ENCODE results near the gene NPIPB5.
"Not testable (repeated sequence)": the region's sequence is repeated elsewhere in the genome, so short reads cannot be mapped to it uniquely, and the experiment has no call there.

NPIPB5 gene

DNA sequence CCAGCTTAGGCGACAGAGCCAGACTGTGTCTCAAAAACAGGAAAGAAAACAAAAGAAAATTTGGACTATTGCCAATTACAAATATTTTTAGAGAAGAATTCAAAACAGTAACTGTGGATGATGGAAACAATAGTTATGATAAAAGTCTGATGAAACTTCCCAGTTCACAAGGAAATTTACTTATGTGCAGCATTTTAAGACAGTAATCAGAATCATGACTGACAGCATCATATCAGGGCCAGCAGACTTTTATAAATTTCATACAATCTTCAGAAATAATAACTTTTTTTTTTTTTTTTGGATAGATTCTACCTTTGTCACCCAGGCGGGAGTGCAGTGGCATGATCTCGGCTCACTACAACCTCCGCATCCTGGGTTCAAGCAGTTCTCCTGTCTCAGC lies at the start of gene NPIPB5:
Gene NPIPB5, plus strand, starts transcription at position 301 of the 400 bp plus-strand sequence. CDS start 2,911 bp downstream, outside the sequence.
- not testable (repeated sequence) for DNase-seq (ENCODE audit: low spot score)

DNA sequence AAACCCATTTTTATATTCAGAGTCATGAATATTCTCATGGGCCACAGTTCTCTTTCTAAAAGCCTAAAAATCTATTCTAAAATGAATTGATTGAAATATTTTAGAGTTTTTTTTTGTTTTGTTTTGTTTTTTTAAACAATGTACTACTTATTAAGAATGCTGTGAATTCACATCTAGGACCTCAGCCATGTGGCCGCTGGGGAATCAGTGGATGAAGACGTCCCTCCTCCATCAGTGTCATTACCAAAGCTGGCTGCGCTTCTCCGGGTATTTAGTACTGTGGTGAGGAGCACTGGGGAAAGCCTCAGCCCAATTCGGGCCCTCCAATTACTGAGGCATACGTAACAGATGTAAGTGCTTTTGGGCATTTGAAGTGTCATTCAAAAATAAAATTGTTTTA lies 41.8 kb upstream of the NPIPB5 start:
- not testable (repeated sequence) for DNase-seq (ENCODE audit: low spot score)

- not testable (repeated sequence) for DNase-seq (ENCODE audit: low spot score)
Observed at GRCh38 chr16:22537996-22538395, 27.3 kb downstream of the NPIPB5 start.

GRCh38 chr16:22544809-22545208 lies 34.1 kb downstream of the NPIPB5 start:
- not testable (repeated sequence) for DNase-seq (ENCODE audit: low spot score)

DNA sequence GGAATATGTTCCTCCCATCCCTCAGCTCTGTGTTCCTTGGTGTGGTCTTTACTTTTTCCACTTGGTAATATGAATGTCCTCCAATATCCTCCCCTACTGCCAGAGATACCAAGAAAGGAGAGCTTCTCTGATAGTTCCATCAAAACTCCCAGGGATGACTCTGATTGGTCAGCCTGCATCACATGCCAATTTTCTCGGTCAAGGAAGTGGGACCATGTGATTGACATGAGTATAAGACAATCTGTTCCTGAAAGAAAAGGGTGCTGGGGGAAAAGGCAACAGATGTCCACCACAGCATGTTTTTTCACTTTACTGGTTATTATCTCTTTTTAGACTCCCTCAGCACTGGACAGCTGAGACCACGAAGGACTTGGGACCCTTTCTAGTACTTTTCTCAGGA lies 35.9 kb downstream of the NPIPB5 start:
- not testable (repeated sequence) for DNase-seq (ENCODE audit: low spot score)

- not testable (repeated sequence) for DNase-seq (ENCODE audit: low spot score)
Observed at GRCh38 chr16:22547170-22547765, 36.6 kb downstream of the NPIPB5 start.

DNA sequence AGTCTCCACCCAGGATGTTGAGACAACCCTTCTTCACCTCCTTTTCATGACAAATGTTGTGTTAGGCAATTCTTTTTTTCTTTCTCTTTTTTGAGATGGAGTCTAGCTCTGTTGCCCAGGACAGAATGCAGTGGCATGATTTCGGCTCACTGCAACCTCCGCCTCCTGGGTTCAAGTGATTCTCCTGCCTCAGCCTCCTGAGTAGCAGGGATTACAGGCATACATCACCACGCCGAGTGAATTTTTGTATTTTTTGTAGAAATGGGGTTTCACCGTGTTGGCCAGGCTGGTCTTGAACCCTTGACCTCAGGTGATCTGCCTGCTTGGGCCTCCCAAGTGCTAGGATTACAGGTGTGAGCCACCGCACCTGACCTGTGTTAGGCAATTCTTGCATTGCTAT lies 39.2 kb downstream of the NPIPB5 start:
- DNase-seq (ENCODE audit: low spot score): not testable (repeated sequence)

DNA sequence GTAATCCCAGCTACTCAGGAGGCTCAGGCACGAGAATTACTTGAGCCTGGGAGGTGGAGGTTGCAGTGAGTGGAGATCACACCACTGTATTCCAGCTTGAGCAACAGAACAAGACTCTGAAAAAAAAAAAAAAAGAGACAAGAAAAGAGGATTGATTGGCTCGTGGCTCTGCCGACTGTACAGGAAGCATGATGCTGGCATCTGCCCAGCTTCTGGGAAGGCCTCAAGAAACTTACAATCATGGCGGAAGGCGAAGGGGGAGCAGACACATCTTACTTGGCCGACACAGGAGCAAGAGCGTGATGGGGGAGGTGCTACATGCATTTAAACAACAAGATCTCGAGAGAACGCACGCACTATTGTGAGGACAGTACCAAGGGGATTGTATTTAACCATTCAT lies 40.5 kb downstream of the NPIPB5 start:
- not testable (repeated sequence) for DNase-seq (ENCODE audit: low spot score)

GRCh38 chr16:22551651-22552050 lies 41.0 kb downstream of the NPIPB5 start:
- DNase-seq (ENCODE audit: low spot score): not testable (repeated sequence)

DNA sequence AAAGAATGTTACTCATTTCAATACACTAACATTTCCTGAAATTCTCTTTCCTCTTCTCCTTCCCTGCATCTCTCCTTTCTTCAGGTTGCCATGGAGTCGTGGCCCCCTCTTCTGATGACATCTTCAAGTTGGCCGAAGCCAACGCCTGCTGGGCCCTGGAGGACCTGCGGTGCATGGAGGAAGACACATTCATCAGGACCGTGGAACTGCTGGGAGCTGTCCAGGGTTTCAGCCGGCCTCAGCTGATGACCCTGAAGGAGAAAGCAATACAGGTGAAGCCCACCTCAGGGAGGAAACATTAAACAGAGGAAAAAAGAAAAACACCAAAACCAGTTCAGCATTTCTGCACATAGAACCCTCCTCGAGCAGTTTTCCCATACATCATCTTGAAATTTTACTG lies 46.1 kb downstream of the NPIPB5 start:
- DNase-seq (ENCODE audit: low spot score): not testable (repeated sequence)

Data from AG20443 (cell line).